Sigmoid colon (tissue), 3 donors: ENCODE results near the gene GPNMB.

ENCODE experiments used
- CTCF ChIP-seq, 4 experiments: fragments of 450-650 bp in 3 of 4; fragments of 200-600 bp in 1 of 4; IDR thresholded peaks; one replicate each; pipeline ENCODE4 v1.5.1; 2016 to 2019; ENCODE audit warnings: antibody characterized with exemption in 4 of 4, mild to moderate bottlenecking in 3 of 4, moderate library complexity in 2 of 4
- POLR2A ChIP-seq, 2 donors: fragments of 450-650 bp; IDR thresholded peaks; one replicate each; pipeline ENCODE4 v1.6.1; 2016; ENCODE audit warnings: antibody characterized with exemption in 2 of 2, mild to moderate bottlenecking in 2 of 2, moderate library complexity in 2 of 2

DNA sequence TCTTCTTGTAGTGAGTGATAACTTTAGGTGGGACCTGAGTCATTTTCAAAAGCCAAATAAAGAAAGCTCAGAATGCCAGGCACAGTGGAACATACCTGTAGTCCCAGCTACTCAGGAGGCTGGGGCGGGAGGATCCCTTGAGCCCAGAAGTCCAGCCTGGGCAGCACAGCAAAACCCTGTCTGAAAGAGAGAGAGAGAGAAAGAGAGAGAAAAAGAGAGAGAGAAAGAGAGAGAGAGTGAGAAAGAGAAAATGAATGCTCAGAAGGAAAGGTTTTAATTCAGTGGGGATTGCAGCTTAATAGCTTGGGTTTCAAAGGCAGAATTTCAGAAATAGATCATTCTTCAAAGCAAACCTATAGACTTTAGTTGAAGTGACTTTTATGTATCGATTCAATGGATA lies 25.7 kb downstream of the GPNMB start:
- TF ChIP-seq CTCF (IDR thresholded peaks at IDR 0.05), result no peak
- TF ChIP-seq POLR2A (IDR thresholded peaks at IDR 0.05), result no peak
